Right atrium auricular region (tissue), 2 donors: Measurements from ENCODE around the gene BCL2A1. TPM values are rescaled to one million over a fixed set of nuclear protein-coding genes. Genes with fewer than 3 reads are reported as not detected.

Experiments
- DNase-seq: peaks from one replicate; pipeline ENCODE4 v3.0.0-alpha.2; 2019; ENCODE audit warnings: low spot score
- H3K27ac ChIP-seq, 2 donors: fragments of 200-600 bp; sonication (generic); 1 replicate in 1 of 2; 2 replicates in 1 of 2; pipeline ENCODE4 v1.5.1; 2016 to 2019
- H3K27me3 ChIP-seq, 2 donors: fragments of 200-600 bp; sonication (generic); one replicate each; pipeline versions ENCODE4 v1.5.1 to v1.6.0; 2017 to 2019
- H3K36me3 ChIP-seq: fragments of 200-600 bp; sonication (generic); one replicate; pipeline ENCODE4 v1.5.1; 2016
- H3K4me1 ChIP-seq, 2 donors: fragments of 200-600 bp; sonication (generic); one replicate each; pipeline versions ENCODE4 v1.5.1 to v1.6.0; 2017 to 2019
- H3K4me3 ChIP-seq, 2 donors: fragments of 200-600 bp; sonication (generic); 1 replicate in 1 of 2; 2 replicates in 1 of 2; pipeline ENCODE4 v1.5.1; 2017 to 2019; ENCODE audit warnings: mild to moderate bottlenecking in 1 of 2, moderate library complexity in 1 of 2
- H3K9me3 ChIP-seq, 2 donors: fragments of 200-600 bp; sonication (generic); one replicate each; pipeline ENCODE4 v1.5.1; 2019
- CTCF ChIP-seq, 2 donors: fragments of 200-600 bp; sonication (generic); IDR thresholded peaks; one replicate each; pipeline ENCODE4 v1.5.1; 2019; ENCODE audit warnings: antibody characterized with exemption in 2 of 2
- total RNA-seq, 2 donors: library from RNA; depleted of rRNA; stranded (reverse); fragments of >200 nt; gene quantifications; one replicate each; pipeline ENCODE4 v1.1.0, GENCODE V29; 2016

Gene BCL2A1
- total RNA-seq, 2 donors from 2014 or later, result 1.5 to 3.1 TPM

- Histone ChIP-seq H3K9me3 (no peaks in the 10 kb centered on the region), H3K27ac (no peak overlapping the region), H3K4me1 (no peaks in the 10 kb centered on the region), H3K27me3 (no peaks in the 10 kb centered on the region), H3K36me3 (no peaks in the 10 kb centered on the region), H3K4me3 (no peak overlapping the region)
- DNase-seq, result no peak
- TF ChIP-seq CTCF (IDR thresholded peaks at IDR 0.05), result no peak
These were observed 16.6 kb upstream of the BCL2A1 start for GRCh38 chr15:79987569-79987955.

GRCh38 chr15:79981831-79982455 is 10.9 kb upstream of the BCL2A1 start:
- H3K4me1 ChIP-seq, result peaks cover 0 to 6% of the 10 kb centered on the region in 2 donors
- no peak for TF ChIP-seq CTCF (IDR thresholded peaks at IDR 0.05)
- H3K27ac ChIP-seq, result no peak overlapping the region
- H3K36me3 ChIP-seq, result no peaks in the 10 kb centered on the region
- H3K27me3 ChIP-seq, result no peaks in the 10 kb centered on the region
- H3K9me3 ChIP-seq, result no peaks in the 10 kb centered on the region
- peak; percentile 43 for DNase-seq
- H3K4me3 ChIP-seq, result no peak overlapping the region

- peak; percentile 57 for DNase-seq
These were observed 7.9 kb upstream of the BCL2A1 start for GRCh38 chr15:79978655-79979514.

GRCh38 chr15:79978260-79978654 is 7.3 kb upstream of the BCL2A1 start:
- Histone ChIP-seq H3K27ac (peak overlapping the region; percentile 25 to 28), H3K4me1 (peaks cover 0 to 6% of the 10 kb centered on the region in 2 donors), H3K36me3 (no peaks in the 10 kb centered on the region), H3K9me3 (no peaks in the 10 kb centered on the region), H3K27me3 (no peaks in the 10 kb centered on the region), H3K4me3 (no peak overlapping the region)
- no peak for TF ChIP-seq CTCF (IDR thresholded peaks at IDR 0.05)
- peak; percentile 36 for DNase-seq

More at GRCh38 chr15:79978655-79979514, 7.9 kb upstream of the BCL2A1 start:
- no peaks in the 10 kb centered on the region for H3K27me3 ChIP-seq
- H3K4me3 ChIP-seq, result no peak overlapping the region
- no peak for TF ChIP-seq CTCF (IDR thresholded peaks at IDR 0.05)
- no peaks in the 10 kb centered on the region for H3K36me3 ChIP-seq
- peak overlapping the region; percentile 25 to 28 for H3K27ac ChIP-seq
- H3K4me1 ChIP-seq, result peaks cover 0 to 6% of the 10 kb centered on the region in 2 donors
- H3K9me3 ChIP-seq, result no peaks in the 10 kb centered on the region

GRCh38 chr15:79977431-79978054 is 6.5 kb upstream of the BCL2A1 start:
- H3K4me1 ChIP-seq, result peaks cover 0 to 6% of the 10 kb centered on the region in 2 donors
- H3K27me3 ChIP-seq, result no peaks in the 10 kb centered on the region
- no peaks in the 10 kb centered on the region for H3K9me3 ChIP-seq
- no peak for TF ChIP-seq CTCF (IDR thresholded peaks at IDR 0.05)
- DNase-seq, result peak; percentile 57
- no peak overlapping the region for H3K4me3 ChIP-seq
- no peak overlapping the region for H3K27ac ChIP-seq
- no peaks in the 10 kb centered on the region for H3K36me3 ChIP-seq
